ENCODE data around the gene CYP11A1.
"Not testable (repeated sequence)": the region's sequence is repeated elsewhere in the genome, so short reads cannot be mapped to it uniquely, and the experiment has no call there.

Gene CYP11A1

DNA sequence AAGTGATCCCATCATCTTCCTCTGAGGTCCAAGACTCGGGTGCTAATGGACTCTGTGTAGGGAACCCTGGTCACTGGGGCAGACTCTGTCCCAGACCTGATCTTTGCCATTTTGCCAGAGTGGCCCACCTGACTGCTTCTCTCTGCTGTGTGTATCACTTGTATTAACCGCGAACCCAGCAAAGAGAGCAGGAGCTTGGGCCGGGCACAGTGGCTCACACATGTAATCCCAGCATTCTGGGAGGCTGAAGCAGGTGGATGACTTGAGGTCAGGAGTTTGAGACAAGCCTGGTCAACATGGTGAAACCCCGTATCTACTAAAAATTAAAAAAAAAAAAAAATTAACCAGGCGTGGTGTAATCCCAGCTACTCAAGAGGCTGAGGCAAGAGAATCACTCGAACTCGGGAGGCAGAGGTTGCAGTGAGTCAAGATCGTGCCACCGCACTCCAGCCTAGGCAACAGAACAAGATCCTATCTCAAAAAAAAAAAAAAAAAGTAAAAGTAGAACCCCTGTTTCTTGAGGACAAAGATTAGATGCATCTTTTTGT lies 32.9 kb upstream of the CYP11A1 start:
- DNase-seq, result peak; percentile 58

DNA sequence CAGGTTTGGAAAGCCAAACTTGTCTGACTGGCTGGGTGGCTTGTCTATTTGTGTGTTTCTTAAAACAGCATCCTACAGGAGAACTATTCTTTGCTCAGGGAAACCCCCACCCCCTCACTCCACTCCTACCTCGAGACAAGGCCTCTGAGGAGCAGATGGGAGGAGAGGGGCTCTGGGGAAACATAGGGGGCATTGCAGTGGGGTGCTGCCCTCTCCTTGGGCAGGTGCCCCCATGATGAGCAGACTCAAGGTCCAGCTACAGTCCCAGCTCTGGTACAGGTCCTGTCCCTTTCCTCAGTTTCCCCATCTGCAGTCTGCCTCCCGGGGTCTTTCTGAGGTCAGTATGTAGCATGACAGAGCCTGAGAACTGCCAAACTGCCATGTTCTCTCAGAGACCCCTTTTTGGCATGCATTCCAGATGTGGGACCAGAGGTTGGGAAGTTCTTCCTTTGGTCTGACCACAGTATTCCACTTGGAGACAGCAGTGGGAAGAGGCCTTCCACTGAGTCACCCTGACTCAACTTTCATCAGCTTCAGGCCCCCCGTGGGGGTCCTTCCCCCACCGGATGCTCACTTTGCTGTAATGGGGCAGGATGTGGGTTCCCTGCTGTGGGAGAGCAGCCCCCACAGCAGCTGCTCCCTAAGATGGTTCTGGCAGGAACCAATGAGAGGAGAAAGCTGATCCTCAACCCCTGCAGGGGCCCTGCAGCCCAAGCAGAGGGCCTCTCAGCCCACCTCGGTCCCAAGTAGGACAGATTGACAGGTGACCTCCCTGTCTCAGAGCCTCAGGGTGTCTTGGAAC lies 32.3 kb upstream of the CYP11A1 start:
- peak; percentile 74 for DNase-seq

DNA sequence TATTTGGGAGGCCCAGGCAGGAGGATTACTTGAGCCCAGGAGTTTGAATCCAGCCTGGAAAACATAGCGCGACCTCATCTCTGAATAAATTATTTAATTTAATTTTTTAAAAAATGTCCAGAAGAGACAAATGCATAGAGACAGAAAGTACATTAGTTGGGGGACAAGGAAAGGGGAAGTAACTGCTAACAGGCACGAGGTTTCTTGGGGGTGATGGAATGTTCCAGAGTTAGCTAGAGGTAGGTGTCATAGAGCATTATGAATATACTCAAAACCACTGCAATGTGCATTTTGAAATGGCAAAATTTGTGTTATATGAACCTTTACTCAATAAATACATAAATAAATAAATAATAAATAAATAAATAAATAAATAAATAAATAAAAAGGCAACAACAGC lies 31.7 kb upstream of the CYP11A1 start:
- DNase-seq, result no peak

DNA sequence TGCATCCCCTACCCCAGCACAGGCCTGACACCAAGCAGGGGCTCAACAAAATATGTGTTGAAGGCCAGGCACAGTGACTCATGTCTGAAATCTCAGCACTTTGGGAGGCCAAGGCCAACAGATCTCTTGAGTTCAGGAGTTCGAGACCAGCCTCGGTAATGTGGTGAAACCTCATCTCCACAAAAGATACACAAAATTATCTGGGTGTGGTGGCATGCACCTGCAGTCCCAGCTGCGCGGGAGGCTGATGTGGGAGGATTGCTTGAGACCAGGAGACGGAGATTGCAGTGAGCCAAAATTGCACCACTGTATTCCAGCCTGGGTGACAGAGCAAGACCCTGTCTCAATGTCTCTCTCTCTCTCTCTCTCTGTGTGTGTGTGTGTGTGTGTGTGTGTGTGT lies 30.7 kb upstream of the CYP11A1 start:
- no peak for DNase-seq

DNA sequence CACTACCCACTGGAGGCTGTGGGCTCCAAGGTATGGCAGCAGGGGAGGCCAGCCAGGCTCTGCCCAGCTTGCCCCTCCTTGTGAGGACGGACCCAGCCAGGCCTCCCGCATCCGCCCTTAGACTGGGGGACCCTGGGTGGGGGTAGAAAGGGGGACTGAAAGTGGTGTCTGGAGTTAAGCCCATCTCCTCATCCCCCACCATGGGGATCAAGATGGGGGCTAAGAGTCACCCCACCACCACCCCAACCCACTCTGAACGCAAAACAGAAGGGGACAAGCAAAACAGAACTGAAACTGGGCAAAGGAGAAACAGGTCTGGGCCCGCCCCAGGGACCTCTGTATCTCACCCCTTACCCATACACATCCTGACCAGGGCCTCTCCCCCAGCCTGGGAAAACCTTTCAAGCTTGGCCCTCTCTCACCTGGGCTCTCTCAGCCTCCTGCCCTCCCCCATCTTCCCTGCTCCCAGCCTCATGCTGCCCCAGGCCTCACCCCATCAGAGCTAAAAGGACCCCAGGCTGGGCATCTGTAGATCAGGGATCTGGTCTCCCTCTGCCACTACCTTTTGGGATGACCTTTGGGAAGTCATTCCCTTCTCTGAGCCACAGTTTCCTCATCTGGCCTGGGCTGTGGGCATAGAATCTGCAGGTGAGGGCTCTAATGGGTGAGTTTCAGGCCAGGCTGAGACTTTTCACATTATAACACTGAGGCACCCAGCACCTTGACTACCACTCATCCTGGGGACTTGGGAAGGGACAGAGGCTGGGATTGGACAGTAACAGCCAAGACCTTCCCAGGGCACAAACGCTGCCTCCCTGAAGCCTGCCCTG lies 30.0 kb upstream of the CYP11A1 start:
- no peak for DNase-seq

DNA sequence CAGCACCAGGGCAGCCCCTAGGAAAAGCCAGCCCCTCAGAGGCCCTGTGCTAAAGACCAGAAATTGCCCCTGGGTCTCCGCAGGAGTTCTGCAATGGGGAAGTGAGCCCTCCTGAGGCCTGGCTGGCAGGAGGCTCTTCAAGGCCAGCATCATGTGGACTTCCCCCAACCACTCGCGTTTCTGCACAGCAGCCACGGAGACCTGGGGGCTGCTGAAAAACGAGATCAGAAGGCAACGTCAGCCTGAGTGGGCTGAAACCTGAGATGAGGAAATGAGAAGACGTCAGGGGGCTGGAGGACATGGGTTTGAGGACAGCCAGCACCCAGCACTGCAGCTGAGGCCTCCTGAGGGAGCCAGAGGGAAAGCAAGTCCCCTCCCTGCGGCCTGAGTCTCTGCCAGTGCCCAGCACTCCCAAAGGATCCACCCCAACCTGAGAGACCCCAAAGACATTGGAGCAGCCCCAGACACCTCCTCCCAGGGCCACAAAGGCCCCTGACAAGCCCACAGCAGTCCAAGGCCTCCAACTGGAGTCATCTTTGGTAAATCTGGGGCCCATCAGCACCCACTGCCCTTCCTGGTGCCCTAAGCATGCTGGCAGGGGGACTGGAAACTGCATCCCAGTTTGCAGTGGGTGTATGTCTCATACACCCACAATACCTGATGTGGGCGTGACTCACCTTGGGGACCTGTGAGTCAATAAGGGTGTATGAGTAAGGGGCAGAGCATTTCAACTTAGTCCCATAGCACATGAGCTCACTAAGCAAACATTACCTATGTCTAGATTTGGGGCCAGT lies 29.2 kb upstream of the CYP11A1 start:
- peak; percentile 77 for DNase-seq

DNA sequence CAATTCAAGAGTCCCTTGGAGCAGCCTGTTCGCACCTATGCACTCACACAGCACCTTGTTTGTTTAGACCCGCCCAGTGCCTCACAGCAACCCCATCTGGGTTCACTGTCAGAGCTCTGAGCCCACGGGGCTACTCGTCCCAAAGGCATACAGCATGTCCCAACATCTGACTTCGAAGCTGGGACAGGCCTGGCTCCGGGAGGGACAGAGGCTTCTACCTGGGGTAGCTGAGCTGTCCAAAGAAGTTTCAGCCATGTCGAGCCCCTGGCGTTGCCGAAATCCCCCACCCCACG lies 28.6 kb upstream of the CYP11A1 start:
- no peak for DNase-seq

DNA sequence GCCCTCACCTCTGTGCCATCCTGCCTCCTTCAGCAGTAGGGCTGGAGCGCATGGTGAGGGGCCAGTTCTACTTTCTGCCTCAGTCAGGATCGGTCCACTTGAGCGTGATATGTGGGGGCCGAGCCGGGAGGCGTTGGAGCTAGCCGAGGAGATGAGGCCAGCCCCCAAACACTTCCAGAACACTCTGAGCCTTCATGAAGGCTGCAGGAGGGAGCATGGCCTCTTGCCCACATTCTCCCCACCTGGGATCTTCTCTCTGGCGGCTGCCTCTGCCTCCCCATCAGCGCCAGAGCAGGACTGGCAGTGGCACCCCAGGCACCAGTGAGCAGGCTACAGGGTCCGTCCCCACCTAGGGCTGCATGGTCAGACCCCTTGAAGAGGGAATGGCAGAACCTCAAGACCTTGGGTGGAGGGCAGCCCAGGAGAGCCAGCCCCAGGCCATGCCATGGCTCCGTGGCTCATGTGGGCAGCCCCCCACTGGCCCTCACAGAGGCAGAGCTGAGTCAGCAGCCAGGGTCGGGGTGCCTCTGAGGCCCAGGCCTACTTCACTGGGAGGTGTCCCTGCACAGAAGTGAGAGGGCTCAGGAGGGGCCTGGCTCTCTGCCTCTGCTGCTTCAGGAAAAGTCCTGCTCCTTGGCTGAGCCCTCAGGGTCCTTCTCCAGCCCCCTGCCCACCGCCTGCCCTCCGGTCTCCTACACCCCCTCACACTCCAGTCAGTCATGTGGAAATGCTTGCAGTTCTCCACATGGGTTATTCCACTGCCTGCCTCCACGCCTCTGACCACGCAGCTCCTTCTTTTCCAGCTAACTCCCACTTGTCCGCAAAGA lies 28.1 kb upstream of the CYP11A1 start:
- no peak for DNase-seq

DNA sequence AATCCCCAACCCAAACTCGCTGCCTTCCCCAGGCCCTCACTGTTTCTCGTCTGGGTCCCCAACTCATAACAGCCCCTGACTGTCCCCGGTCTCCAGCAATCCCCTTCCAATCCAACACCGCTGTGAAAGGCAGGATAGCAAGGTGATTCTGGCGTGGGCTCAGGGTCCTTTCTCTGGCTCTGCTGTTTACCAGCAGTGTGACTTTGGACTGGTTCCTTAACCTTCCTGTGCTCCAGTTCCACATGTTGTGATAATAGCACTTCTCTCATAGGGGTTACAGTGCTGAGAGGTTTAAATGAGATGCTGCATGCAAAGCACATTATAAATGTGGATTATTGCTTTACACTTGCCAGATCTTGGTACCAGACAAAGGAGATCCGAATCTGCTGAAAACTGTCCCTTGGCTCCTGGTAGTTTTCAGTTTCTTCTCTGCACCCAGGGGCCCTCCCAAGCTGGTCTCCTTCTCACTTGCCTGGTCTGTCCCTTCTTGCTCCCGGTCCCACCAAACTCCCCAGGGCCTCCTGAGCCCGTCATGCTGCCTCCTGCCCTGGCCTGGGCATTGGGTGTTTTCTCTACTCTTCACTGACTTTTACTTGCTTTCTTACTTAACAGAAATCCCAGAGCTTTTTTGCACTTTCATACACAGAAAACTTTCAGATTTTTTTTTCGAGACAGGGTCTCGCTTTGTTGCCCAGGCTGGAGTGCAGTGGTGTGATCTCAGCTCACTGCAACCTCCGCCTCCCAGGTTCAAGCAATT lies 26.8 kb upstream of the CYP11A1 start:
- DNase-seq, result no peak

DNA sequence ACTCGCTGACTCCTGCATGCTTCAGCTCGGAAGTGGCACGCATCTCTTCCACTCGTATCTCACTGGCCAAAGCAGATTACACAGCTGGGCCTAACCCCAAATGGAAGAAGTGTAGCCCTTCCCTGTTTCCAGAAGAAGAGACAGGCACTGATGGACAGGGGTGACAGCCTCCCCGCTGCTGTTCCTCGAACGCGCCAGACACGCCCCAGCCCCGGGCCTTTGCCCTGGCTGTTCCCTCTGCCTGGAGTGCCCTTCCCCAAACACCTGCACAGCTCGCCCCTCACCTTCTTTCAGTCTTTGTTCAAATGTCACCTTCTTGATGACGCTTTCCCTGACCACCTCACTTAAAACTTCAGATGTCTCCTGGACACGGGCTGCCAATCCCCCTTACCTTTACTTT lies 26.0 kb upstream of the CYP11A1 start:
- DNase-seq, result no peak

DNA sequence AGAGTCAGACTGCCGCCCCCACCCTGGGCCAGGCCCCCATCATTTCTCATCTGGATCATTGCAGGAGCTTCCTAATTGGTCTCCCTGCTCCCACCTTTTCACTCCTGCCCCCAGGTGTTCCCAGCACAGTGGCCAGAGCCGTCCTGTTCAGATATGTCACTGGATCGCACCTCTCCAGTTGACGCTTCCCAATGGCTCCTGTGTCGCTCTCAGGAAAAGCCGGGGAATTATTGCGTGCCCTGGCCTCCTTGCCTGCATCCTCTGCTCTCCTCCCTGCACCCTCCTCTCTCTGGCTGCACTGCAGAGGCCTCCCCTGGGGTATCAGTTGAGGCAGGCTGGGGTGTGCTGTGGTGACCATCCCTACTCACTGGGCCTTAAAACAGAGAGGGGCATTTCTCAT lies 25.5 kb upstream of the CYP11A1 start:
- no peak for DNase-seq

DNA sequence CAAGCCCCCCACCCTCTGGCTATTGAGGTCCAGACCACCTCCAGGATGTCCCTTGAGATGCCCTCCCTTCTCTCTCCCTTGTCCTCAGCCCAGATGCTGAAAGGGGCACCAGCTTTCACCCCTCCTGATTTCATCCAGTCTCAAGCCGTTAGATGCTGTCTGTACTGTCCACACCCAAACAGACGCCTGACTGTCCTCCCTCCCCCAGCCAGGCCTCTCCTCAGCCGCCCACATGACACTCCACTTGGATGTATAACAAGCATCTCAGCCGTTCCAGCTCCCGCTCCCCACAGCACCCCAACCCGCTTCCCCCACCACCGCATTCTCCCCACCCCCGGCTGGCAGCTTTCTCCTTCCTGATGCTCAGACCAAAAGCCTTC lies 25.0 kb upstream of the CYP11A1 start:
- DNase-seq, result no peak

DNA sequence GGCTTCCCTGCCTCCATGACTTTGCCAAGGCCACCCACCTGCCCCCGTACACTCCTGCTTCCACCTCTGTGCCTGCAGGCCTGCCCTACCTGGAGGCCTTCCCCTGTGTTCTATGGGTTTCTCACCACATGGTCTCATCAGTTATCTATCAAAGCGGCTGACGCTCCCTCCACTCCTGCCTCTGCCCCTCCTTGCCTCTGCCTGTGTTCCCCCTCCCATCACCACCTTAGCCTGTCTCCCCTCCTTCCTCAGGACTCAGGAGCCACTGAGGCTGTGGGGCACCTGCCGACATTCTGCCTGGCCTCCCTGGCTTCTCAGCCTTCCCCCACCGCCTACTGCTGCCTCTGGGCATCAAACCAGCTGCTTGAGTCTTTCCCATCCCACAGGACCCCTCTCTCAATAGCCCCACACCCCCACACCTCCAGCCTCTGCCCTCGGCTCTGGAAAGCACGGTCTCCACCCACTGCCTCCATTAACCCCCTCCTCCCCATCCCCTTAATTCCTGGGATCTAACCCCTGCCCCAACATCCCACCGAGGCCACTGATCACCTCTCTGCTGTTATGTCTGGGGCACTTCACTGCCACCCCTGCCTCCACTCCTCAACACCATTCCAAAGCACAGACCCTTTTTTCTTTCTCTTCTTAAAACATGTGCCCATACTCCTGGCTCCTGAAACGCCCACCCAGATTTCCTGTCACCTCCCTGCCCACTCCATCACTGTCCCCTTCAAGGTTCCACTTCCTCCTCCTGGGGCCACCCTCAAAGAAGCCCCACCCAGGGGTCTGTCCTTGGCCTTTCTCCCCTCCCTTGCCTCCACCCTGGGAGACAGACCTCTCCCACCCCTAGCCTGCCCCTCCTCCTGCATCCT lies 24.4 kb upstream of the CYP11A1 start:
- DNase-seq, result no peak

DNA sequence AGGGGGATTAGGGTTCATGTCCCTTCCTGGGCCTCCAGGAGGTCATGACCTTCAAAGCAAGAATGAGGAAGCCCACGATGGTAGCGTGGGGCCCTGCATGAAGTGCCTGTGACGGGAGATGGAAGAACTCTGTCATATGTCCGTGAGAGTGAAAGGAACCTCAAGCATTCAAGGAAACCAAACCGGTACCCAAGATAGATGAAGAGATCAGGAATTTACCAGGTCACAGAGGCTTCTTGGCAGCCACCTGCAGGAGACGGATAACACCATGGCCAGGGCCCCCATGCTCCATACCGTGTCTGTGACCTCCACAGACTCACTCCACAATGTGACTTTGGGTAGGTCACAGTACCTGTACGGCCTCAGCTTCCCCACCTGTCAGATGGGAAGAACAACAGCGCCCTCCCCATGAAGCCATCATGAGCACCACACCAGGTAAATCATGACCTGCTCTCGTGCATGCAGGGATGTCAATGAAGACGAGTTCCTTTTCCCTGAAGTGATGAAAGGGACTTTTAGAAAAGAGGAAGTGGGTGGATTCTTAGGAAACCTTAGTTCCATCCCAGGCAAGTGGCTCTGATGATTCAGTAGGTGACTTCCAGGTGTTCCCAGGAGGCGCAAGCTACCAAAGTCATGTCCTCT lies 23.3 kb upstream of the CYP11A1 start:
- no peak for DNase-seq

DNA sequence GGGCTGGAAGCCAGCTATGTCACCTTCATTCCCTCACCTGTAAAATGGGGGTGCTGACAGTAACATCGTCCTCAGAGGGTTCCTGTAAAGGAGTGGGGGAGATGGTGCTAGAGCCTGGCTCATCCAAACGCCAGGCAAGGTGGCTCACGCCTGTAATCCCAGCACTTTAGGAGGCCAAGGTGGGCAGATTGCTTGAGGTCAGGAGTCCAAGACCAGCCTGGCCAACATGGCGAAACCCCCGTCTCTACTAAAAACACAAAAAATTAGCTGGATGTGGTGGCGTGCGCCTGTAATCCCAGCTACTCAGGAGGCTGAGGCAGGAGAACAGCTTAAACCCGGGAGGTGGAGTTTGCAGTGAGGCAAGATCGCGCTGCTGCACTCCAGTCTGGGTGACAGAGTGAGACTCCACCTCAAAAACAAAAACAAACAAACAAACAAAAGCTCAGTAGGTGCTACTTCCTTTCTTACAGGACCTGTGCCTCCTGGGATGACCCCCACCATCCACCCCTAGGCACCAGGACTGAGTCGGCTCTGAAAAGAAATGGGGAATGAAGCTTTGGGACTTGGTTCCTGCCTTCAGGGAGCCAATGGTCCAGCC lies 22.7 kb upstream of the CYP11A1 start:
- DNase-seq, result not testable (repeated sequence)

DNA sequence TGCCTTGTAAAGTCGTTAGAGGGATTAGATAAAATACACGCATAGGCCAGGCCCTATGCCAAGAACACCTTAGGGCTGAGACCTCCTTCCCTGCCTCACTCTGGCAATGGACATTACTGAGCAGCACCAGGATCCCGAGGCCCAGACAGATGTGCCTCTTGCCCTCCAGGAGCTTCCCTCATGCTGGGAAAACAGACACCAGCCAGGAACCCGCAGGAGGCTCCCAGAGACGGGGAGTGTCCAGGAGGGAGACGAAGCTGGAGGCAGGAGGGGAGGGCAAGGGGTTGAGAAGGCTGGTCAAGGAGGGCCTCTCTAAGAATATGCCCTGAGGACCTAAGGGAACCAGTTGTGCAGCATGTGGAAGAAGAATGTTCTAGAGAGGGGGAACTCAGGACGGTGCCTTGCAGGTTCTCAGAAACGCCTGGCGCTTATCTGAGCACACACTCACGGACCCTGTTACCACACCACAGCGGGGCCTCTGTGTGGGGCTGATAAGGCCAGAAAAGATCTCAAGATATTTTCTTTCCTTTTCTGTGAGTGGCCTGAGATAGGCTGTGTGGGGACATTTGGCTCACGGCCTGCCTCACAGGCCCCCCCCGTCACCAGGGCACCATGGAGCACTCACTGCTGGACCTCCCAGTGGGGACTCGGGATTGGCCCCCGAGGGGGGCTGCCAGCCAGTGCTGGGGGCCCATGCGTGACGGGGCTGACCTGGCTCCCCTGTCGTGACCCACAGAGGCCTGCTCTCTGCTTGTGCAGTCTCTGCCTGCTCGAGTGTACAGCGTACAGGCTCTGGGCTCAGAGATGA lies 22.0 kb upstream of the CYP11A1 start:
- DNase-seq, result no peak

DNA sequence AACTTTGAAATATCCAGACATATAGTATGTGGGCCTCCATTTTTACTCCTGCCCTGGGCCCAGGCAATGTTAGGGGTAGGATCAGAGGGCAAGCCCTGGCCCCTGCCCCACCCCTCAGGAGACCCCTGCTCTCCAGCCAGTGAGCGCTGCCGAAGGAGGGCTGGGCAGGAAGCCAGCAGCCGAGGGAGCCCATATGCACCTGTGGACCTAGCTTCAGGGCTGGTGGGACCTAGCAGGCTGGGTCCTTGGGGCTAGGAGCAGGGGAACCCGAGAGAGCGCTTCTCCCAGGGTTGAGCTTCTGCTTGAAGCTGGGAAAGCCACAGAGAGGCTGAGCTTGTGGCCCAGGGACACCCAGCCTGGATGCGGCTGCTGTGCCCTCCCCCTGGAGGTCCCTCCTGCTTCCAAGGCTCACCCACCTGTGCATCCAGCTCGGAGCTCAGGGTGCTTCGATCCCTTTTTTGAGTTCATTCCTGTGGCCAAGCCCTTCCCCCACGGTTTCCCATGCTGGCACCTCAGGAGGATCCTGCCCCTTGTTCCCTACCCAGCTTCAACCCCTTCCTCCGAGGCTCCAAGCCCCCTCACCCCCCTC lies 21.0 kb upstream of the CYP11A1 start:
- no peak for DNase-seq

DNA sequence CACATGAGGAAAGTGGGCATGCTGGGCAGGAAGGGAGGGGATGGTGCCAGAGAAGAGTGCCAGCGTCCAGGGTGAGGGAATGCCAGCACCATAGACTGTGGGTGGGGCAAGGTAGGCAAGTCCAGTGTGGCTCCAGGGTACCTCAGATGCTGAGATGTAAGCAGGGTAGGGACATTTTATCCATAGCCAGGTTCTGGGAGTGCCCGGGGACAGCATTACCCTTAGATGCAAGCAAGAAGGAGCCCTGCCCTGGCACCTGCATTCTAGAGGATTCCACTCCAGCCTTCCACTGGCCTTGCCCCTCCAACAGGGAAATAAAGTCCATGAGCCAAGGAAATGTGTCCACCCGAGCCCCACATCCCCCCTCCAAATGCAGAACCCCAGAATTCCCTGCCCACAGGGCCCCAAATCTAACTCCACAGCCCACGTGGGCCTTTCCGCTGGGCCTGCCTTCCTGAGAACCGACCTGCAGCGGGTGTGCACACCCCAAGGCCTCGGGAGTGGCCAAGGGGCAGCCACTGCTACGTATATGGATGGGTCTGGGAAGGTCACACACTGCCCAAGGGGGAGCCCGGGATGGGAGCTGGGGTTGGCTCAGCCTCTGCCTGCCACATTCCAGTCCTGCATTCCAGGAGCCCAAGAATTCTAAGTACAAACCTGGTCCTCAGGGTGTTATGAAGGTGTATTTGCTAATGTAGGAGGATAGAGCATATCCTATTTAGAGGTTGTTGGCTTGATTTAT lies 20.3 kb upstream of the CYP11A1 start:
- no peak for DNase-seq

Measured in stimulated activated CD4-positive, alpha-beta T cell treated with anti-CD3 and anti-CD28 coated beads, Interleukin-15, amount 100 ng/mL, for 24 hours (primary cell).